ENCODE measurements around the gene PGLYRP4. TPM values are rescaled to one million over a fixed set of nuclear protein-coding genes. Genes with fewer than 3 reads are reported as not detected.

PGLYRP4 gene
- polyA plus RNA-seq, 4 donors, result not detected

GRCh38 chr1:153379591-153379990 is 30.9 kb upstream of the PGLYRP4 start:
- no peak for DNase-seq (ENCODE audit: low read depth in 4 of 4, low spot score in 3 of 4)

DNA sequence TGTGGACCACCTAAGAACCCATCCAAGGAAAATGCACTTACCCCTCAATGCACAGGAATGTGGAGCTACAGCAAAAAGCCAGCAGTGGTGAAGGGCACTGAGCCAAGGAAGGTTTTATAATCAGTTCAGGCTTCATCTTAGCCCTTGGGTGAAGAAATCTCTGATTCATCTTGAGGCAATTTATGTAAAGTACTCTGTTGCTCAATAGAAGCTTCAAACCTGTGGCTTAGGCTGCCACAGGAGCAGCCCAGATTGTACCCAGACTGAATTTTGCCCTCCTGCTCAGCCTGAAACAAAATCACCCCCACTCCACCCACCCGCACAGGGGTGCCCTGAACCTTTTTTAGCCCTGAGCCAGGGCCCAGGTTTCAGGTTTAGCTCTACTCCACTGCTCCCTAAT is 26.9 kb upstream of the PGLYRP4 start, which contains the start of gene S100A12:
TSS of gene S100A12 (minus strand) at position 111 of the 400 bp plus-strand sequence. CDS start 1,029 bp downstream, outside the sequence.
- DNase-seq (ENCODE audit: low read depth in 4 of 4, low spot score in 3 of 4), result no peak

GRCh38 chr1:153374071-153374470 is 25.4 kb upstream of the PGLYRP4 start:
- no peak for DNase-seq (ENCODE audit: low read depth in 4 of 4, low spot score in 3 of 4)

DNA sequence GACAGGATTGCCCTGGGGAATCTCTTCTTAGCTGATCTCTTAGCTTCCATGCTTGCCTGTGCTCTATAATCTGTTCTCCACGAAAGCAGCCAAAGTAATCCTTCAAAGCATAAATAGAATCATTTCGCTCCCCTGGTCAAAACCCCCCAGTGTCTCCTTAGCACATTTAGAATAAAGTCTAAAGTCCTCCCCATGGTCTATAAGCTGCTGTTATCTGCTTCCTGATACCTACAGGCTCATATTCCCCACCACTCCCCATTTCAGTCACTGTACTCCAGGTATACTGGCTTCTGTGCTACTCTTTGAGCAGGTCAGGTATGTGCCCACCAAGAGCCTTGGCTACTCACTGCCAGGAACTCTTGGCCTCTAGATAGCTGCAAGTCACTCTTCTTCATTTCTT is 23.9 kb upstream of the PGLYRP4 start:
- no peak for DNase-seq (ENCODE audit: low read depth in 4 of 4, low spot score in 3 of 4)

GRCh38 chr1:153371231-153371630 is 22.6 kb upstream of the PGLYRP4 start:
- no peak for DNase-seq (ENCODE audit: low read depth in 4 of 4, low spot score in 3 of 4)

- no peak for DNase-seq (ENCODE audit: low read depth in 4 of 4, low spot score in 3 of 4)
These were observed 21.5 kb upstream of the PGLYRP4 start for GRCh38 chr1:153370146-153370545.

GRCh38 chr1:153368495-153368894 is 19.9 kb upstream of the PGLYRP4 start:
- no peak for DNase-seq (ENCODE audit: low read depth in 4 of 4, low spot score in 3 of 4)

GRCh38 chr1:153367090-153367489 is 18.4 kb upstream of the PGLYRP4 start:
- no peak for DNase-seq (ENCODE audit: low read depth in 4 of 4, low spot score in 3 of 4)

DNA sequence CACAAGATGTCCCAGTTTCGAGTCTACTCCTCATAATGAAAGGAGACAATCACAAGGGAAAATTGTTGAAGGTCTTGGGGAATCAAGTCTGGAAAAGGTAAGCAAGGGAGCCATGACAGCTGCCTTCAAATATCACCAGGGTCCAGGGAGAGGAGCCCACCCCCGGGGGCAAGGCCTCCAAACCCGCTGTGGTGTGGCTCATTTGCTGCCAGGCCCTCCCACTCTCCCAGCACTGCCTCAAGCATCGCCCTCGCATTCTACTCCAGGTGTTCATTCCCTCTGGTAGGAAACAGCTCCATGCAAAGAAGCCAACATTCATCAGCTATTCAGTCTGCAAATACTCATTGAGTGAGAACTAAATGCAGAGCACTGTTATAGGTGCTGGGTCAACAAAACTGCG is 17.6 kb upstream of the PGLYRP4 start:
- DNase-seq (ENCODE audit: low read depth in 4 of 4, low spot score in 3 of 4), result no peak

DNA sequence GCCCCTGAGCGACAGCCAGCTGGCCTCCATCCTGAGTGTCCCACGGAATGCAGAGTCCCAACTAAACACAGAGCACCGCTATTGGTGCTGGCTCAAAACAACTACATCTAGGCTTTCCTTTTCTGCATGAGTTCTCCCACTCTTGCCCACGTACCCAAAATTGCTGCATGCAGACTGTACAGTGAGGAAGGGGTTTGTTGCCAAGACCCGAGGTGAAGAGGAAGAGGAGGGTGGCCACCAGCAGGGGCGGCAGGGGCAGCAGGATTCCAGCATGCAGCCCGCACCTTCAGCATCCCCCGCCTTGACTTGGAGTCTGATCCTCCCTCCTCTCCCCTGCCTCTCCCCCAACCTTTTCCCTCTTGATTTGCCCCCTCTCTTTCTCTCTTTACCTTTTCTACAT is 17.1 kb upstream of the PGLYRP4 start:
- no peak for DNase-seq (ENCODE audit: low read depth in 4 of 4, low spot score in 3 of 4)

GRCh38 chr1:153364766-153365666 is 16.4 kb upstream of the PGLYRP4 start:
- DNase-seq (ENCODE audit: low read depth in 4 of 4, low spot score in 3 of 4), result no peak

GRCh38 chr1:153364156-153364555 is 15.5 kb upstream of the PGLYRP4 start:
- DNase-seq (ENCODE audit: low read depth in 4 of 4, low spot score in 3 of 4), result no peak

GRCh38 chr1:153363641-153364040 is 15.0 kb upstream of the PGLYRP4 start:
- DNase-seq (ENCODE audit: low read depth in 4 of 4, low spot score in 3 of 4), result no peak

GRCh38 chr1:153362187-153362775 is 13.6 kb upstream of the PGLYRP4 start:
- peak; percentile 26 to 66 (median 57) for DNase-seq (ENCODE audit: low read depth in 4 of 4, low spot score in 3 of 4)

- DNase-seq (ENCODE audit: low read depth in 4 of 4, low spot score in 3 of 4), result no peak
These were observed 13.0 kb upstream of the PGLYRP4 start for GRCh38 chr1:153361480-153362109.

GRCh38 chr1:153360592-153361479 is 12.2 kb upstream of the PGLYRP4 start:
- DNase-seq (ENCODE audit: low read depth in 4 of 4, low spot score in 3 of 4), result no peak

- no peak for DNase-seq (ENCODE audit: low read depth in 4 of 4, low spot score in 3 of 4)
These were observed 11.5 kb upstream of the PGLYRP4 start for GRCh38 chr1:153360190-153360589.

- DNase-seq (ENCODE audit: low read depth in 4 of 4, low spot score in 3 of 4), result no peak
These were observed 10.6 kb upstream of the PGLYRP4 start for GRCh38 chr1:153359241-153359640.

DNA sequence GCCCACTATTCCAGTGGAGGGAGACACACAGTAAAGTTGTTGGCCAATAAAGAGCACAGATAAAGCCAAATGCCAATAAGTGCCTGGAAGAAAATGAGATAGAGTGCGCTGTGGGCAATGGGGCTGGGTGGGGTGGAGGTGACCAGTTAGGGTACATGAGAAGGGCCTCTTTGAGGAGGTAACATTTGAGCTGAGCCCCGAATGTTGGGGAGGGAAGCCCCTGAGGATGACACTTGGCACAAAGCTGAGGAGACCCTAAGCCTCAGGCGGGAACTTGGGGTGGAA is 10.0 kb upstream of the PGLYRP4 start:
- DNase-seq (ENCODE audit: low read depth in 4 of 4, low spot score in 3 of 4), result no peak

DNA sequence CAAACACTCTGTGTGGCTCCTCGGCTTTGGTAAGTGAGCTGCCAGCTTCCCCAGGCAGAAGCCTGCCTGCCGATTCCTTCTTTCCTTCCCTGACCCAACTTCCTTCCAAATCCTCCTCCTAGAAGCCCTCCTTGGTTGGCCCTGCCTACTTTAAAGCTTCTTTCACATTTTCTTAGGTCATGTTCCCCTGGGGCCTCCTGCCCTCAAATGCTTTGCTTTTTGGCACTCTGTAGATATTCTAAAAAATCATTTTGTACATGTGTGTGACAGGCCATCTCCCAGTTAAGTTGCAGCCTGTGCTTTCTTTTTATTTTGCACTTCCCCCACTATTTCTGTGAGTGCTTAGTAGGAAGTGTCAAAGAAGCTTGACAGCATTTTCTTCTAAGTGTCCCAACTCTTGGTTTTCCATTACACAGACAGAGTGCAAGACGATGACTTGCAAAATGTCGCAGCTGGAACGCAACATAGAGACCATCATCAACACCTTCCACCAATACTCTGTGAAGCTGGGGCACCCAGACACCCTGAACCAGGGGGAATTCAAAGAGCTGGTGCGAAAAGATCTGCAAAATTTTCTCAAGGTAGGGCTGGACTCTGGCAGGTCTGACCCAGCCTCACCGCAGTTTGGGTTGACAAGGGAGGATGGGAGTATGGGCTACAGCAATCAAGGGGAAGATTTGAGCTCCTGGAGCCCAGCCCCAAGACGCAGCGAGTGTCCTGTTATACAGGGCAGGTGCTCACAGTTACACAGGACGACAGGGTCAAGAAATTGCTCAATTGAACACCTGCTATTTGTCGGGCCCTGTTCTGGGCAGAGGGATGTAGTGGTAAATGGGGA is 9.4 kb upstream of the PGLYRP4 start, which contains the start of gene S100A9:
TSS of gene S100A9 (plus strand) at position 2 of the 838 bp plus-strand sequence. CDS start at position 432, 430 bp downstream.
- no peak for DNase-seq (ENCODE audit: low read depth in 4 of 4, low spot score in 3 of 4)
